Measurements from ENCODE around the gene FBRS. TPM values are rescaled to one million over a fixed set of nuclear protein-coding genes. Genes with fewer than 3 reads are reported as not detected.

FBRS gene
- 35.7 to 49.1 TPM (median 45.8 TPM) in 5 replicates for total RNA-seq (2022; extraction: Qiagen RNA extraction; ENCODE audit: low read depth)

DNA sequence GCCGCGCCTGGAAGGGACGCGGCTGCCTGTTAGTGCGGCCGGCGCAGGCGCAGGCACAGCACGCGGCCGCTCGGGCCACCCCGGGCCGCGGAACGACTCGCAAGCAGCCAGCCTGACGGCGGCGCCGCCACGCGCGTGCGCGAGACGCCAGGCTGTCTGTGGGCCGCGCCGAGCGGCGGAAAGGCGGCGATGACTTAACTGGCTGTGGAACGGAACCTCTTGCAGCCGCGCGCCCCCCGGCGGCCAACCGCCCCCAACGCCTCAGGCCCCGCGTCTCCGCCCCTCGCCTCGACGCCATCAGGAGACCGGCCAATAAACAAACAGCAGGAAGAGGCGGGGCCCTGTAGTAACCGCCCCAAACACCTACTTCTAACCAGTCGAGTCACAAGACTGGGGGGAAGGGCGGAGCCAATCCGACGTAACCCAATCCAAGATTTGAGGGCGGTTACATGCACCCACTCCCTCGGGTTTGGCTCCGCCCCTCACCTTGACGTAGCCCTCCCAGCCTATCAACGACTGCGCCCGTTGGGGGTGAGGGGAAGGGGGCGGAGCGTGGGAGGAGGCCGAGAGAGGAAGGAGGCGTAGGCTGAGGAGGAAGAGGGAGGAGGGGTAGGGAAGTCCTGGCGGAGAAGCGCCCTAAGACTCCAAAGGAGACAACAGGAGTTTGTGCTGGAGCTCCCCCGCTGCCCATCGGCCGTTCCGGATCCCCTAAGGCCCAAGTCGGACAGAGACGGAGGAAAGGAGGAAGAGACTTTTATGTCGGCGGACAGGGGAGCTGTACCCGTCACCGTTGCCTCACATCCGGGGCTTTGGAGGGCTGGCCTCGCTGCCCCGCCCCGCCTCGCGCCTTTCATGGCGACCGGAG is at the start of gene FBRS:
Gene FBRS (plus strand): TSS at position 566 of the 865 bp plus-strand sequence. CDS start 1,088 bp downstream, outside the sequence.

DNA sequence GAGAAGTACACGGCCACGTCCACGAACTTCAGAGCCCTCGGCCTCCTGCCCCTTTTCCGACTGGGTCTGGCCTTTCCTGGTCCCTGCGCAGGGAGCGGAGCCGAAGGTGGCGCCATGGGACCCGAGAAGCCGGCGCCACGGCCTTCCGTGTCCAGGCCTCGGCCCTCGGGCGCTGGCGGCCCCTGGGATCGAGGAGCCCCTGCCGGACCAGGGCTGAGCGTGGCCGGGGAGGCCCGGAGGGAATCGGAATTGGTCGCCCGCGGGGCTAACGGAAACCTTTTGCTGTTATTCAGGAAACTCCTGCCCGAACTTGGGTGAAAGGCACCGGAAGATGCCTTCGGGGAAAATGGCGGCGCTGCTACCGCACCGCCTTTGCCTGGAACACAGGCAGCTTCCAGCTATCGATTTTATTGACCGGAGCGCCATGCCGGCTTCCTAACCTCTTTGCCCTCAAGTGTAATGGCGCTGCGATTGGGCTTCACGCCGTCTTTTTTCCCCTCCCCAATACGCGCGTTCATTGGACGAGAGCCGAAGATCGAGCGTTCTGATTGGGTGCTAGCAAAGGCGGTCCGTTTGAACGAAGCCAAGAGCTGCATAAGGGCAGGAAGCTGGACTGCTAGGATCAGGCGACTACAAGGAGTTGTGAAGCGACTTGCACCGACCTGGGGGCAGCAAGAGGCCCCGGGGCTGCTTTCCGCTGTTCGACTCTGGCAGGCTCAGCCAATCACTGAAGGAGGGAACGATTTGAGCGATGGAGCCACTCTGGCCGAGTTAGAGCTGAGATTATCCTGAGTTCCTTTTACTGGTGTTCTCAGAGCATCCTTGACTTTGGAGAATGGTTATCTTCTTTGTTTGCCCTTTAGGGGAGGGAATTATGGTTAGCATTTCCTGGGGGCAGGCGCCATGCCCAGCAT is 48.0 kb upstream of the FBRS start, which contains the start of gene ZNF689:
Gene ZNF689 (minus strand): TSS at position 464 of the 914 bp plus-strand sequence. CDS start 348 bp downstream, at position 116.

DNA sequence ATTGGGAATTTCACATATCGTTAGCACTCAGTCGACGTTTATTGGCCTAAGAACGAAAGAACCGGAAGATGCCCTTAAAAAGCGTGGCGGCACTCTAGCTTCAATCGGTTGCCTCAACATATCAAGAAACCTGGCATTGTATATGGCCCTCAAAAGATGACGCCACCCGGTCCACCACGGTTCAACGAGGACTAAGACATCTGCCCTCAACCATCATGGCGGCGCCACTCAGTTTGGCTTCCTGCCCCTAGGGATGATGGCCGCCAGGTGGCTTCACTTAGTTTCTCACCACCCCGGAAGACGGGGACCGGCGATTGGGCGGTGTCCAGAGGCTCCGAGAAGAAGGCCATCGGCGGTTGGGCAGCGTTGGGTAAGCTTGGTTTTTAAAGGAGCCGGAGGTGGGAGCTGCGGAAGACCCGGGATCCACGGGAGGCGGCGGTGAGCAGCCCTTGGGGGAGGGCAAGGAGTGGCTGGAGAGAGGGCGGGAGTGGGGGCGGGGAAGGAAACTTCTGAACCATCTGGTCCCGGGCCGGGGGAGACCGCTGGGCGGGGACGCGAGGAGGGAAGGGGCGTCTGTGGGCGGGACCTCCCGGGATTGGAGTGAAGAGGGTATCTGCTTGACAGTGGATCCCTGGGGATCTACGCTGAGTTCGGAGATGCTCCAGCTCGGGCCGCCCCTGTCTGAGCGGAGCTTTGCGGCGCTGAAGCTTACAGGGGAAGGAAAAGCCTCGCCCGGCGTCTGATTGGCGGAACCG is 7.7 kb upstream of the FBRS start, which contains the start of gene PRR14:
Gene PRR14 (plus strand): TSS at position 592 of the 755 bp plus-strand sequence. CDS start 686 bp downstream, outside the sequence.

DNA sequence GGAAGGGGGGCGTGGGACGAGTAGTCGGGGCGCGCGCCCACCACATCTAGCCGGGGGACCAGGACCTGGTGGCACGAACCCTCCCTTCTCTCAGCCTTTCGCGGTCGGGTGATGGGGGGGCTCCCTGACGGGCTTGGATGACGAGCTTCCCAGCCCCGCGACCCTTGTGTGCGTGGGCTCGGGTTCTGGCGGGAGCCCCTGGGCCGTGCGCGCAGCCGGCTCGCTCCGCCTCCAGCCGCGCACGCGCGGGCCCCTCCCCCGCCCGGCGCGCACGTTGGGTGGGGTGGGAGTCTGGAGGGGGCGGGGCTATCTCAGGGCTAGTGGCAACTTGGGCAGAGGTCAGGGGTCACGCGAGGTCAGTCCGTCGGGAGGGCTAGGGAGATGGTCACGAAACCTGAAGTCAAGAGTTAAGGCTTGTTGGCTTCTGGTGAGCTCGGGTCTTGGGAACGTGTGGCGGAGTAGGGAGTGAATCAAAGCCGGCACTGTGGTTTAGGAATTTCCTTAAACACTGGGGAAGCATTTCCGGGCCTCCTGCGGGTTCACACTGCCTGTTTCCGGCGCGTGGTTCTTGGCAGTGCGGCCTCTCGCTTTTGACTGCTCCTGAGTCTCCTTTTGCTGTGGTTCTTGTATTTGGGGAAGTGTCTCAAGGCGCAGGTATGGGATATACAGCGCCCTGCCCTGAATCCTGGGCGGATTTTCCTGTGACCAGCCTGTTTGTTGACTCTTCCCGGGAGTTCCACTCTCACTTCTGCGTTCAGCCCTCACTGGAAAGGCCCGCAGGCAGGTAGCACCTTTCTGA is 40.8 kb downstream of the FBRS start, which contains the start of gene SRCAP:
Gene SRCAP (plus strand): TSS at position 356 of the 799 bp plus-strand sequence. CDS start 1,654 bp downstream, outside the sequence.

Other genes with a start within 250 kb of the FBRS start
- 105 to 146 TPM (median 134 TPM) in 5 replicates for gene DCTPP1, start 228.4 kb upstream of the FBRS start, total RNA-seq (2022; extraction: Qiagen RNA extraction; ENCODE audit: low read depth)
- 51.5 to 56.6 TPM (median 52.3 TPM) in 5 replicates for gene SEPHS2, start 212.6 kb upstream of the FBRS start, total RNA-seq (2022; extraction: Qiagen RNA extraction; ENCODE audit: low read depth)
- gene ITGAL, start 185.7 kb upstream of the FBRS start, total RNA-seq (2022; extraction: Qiagen RNA extraction; ENCODE audit: low read depth): 0.08 to 0.22 TPM (median 0.10 TPM) in 3 of 5 replicates, not detected in the others
- 32.6 to 49.0 TPM (median 48.3 TPM) in 5 replicates for gene ZNF768, start 131.9 kb upstream of the FBRS start, total RNA-seq (2022; extraction: Qiagen RNA extraction; ENCODE audit: low read depth)
- gene ZNF747, start 123.6 kb upstream of the FBRS start, total RNA-seq (2022; extraction: Qiagen RNA extraction; ENCODE audit: low read depth): 2.8 to 4.9 TPM (median 4.4 TPM) in 5 replicates
- gene ZNF764, start 100.1 kb upstream of the FBRS start, total RNA-seq (2022; extraction: Qiagen RNA extraction; ENCODE audit: low read depth): 5.0 to 6.8 TPM (median 6.1 TPM) in 5 replicates
- gene ZNF688, start 86.7 kb upstream of the FBRS start, total RNA-seq (2022; extraction: Qiagen RNA extraction; ENCODE audit: low read depth): 6.3 to 8.5 TPM (median 7.6 TPM) in 5 replicates
- gene ZNF785, start 72.7 kb upstream of the FBRS start, total RNA-seq (2022; extraction: Qiagen RNA extraction; ENCODE audit: low read depth): not detected in 5 replicates
- gene ZNF689, start 48.0 kb upstream of the FBRS start, total RNA-seq (2022; extraction: Qiagen RNA extraction; ENCODE audit: low read depth): 7.6 to 10.3 TPM (median 9.2 TPM) in 5 replicates
- 19.0 to 29.6 TPM (median 26.7 TPM) in 5 replicates for gene PRR14, start 7.5 kb upstream of the FBRS start, total RNA-seq (2022; extraction: Qiagen RNA extraction; ENCODE audit: low read depth)
- 14.1 to 28.1 TPM (median 21.4 TPM) in 5 replicates for gene SRCAP, start 40.7 kb downstream of the FBRS start, total RNA-seq (2022; extraction: Qiagen RNA extraction; ENCODE audit: low read depth)
- 21.1 to 26.6 TPM (median 23.0 TPM) in 5 replicates for gene PHKG2, start 90.0 kb downstream of the FBRS start, total RNA-seq (2022; extraction: Qiagen RNA extraction; ENCODE audit: low read depth)
- 4.5 to 9.7 TPM (median 9.0 TPM) in 5 replicates for gene CFAP119, start 103.6 kb downstream of the FBRS start, total RNA-seq (2022; extraction: Qiagen RNA extraction; ENCODE audit: low read depth)
- 77.8 to 90.9 TPM (median 89.9 TPM) in 5 replicates for gene RNF40, start 103.9 kb downstream of the FBRS start, total RNA-seq (2022; extraction: Qiagen RNA extraction; ENCODE audit: low read depth)
- gene ZNF629, start 128.8 kb downstream of the FBRS start, total RNA-seq (2022; extraction: Qiagen RNA extraction; ENCODE audit: low read depth): 15.6 to 19.2 TPM (median 16.4 TPM) in 5 replicates
- 24.3 to 38.7 TPM (median 36.4 TPM) in 5 replicates for gene BCL7C, start 235.6 kb downstream of the FBRS start, total RNA-seq (2022; extraction: Qiagen RNA extraction; ENCODE audit: low read depth)
- 0.09 to 0.23 TPM (median 0.16 TPM) in 4 of 5 replicates, not detected in the other for gene CTF1, start 238.2 kb downstream of the FBRS start, total RNA-seq (2022; extraction: Qiagen RNA extraction; ENCODE audit: low read depth)